ENCODE measurements around the gene TLX2. TPM values are rescaled to one million over a fixed set of nuclear protein-coding genes. Genes with fewer than 3 reads are reported as not detected.

Gene TLX2
- total RNA-seq, 1 donor from 2014 or later: not detected

DNA sequence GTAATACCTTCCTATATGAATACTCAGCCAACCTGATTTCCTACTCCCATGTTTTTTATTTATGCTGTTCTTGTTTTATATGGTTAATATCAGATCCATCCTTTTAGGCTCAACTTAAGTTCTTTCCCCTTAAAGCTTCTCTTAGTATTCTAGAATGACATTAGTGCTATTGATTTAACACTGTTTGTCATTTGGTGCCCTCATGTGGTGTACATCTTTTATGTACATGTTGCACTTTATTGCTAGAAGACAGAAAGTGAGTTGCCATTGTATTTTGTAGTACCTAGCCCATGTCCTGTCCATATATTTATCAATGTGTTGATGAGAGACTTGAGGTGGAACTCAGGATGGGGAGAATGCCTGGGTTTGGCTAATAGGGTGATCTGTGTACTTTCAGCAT, 18.0 kb downstream of the TLX2 start:
- Mint-ChIP-seq H3K4me3 (peak overlapping the region; percentile 50), H3K36me3 (peaks cover 20% of the 10 kb centered on the region), H3K27ac (no peak overlapping the region), H3K4me1 (peaks cover 29% of the 10 kb centered on the region), H3K9me3 (no peaks in the 10 kb centered on the region), H3K27me3 (ENCODE audit: insufficient read depth, low read depth) (peaks cover 7% of the 10 kb centered on the region)
- TF ChIP-seq EZH2 (IDR thresholded peaks at IDR 0.05): no peak
- TF ChIP-seq, protein P1, sequence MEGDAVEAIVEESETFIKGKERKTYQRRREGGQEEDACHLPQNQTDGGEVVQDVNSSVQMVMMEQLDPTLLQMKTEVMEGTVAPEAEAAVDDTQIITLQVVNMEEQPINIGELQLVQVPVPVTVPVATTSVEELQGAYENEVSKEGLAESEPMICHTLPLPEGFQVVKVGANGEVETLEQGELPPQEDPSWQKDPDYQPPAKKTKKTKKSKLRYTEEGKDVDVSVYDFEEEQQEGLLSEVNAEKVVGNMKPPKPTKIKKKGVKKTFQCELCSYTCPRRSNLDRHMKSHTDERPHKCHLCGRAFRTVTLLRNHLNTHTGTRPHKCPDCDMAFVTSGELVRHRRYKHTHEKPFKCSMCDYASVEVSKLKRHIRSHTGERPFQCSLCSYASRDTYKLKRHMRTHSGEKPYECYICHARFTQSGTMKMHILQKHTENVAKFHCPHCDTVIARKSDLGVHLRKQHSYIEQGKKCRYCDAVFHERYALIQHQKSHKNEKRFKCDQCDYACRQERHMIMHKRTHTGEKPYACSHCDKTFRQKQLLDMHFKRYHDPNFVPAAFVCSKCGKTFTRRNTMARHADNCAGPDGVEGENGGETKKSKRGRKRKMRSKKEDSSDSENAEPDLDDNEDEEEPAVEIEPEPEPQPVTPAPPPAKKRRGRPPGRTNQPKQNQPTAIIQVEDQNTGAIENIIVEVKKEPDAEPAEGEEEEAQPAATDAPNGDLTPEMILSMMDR (IDR thresholded peaks at IDR 0.05): no peak
- Histone ChIP-seq H4K20me1 (ENCODE audit: low read depth) (no peaks in the 10 kb centered on the region), H3K9me3 (ENCODE audit: low read depth) (no peaks in the 10 kb centered on the region), H3F3A (ENCODE audit: low read depth) (peaks cover 12% of the 10 kb centered on the region), H3K27ac (no peak overlapping the region), H3K79me2 (ENCODE audit: low read depth) (peaks cover 35% of the 10 kb centered on the region), H3K4me2 (no peak overlapping the region), H3K9ac (no peak overlapping the region), H3K36me3 (no peaks in the 10 kb centered on the region), H3K4me3 (no peak overlapping the region), H3K4me1 (peaks cover 16% of the 10 kb centered on the region), H3K27me3 (no peaks in the 10 kb centered on the region), H2AFZ (replicated peaks) (no peak overlapping the region)
- no peak for DNase-seq (ENCODE audit: low spot score)

DNA sequence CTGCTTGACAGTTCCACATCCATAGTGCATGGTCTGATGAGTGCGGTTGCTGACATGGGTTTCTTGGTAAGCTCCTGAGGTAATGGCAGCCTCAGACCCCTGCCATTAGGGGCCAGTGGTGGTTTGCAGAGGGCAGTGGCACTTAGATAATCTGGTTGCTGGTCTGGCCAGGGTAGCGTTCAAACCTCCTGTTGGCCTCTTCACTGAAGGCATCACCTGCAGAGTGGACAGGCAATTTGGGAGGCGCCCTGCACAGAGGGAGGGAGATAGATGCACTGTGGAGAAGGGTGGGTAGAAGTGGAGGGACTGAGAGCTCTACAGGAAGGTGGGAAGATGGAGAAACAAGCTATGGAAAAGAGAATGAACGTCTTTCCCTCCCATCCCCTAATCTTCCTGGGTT, 19.2 kb downstream of the TLX2 start:
- Mint-ChIP-seq H3K4me1 (peaks cover 23% of the 10 kb centered on the region), H3K4me3 (peak overlapping the region; percentile 24), H3K27me3 (ENCODE audit: insufficient read depth, low read depth) (peaks cover 7% of the 10 kb centered on the region), H3K36me3 (peaks cover 16% of the 10 kb centered on the region), H3K9me3 (no peaks in the 10 kb centered on the region), H3K27ac (no peak overlapping the region)
- Histone ChIP-seq H3K4me1 (peaks cover 14% of the 10 kb centered on the region), H2AFZ (replicated peaks) (no peak overlapping the region), H4K20me1 (ENCODE audit: low read depth) (no peaks in the 10 kb centered on the region), H3K27ac (no peak overlapping the region), H3F3A (ENCODE audit: low read depth) (peaks cover 12% of the 10 kb centered on the region), H3K4me3 (no peak overlapping the region), H3K36me3 (no peaks in the 10 kb centered on the region), H3K9ac (no peak overlapping the region), H3K4me2 (no peak overlapping the region), H3K79me2 (ENCODE audit: low read depth) (peaks cover 26% of the 10 kb centered on the region), H3K9me3 (ENCODE audit: low read depth) (no peaks in the 10 kb centered on the region), H3K27me3 (no peaks in the 10 kb centered on the region)
- TF ChIP-seq EZH2 (IDR thresholded peaks at IDR 0.05) (no peak), EZH2phosphoT487 (IDR thresholded peaks at IDR 0.05) (no peak)
- TF ChIP-seq, protein P1 (IDR thresholded peaks at IDR 0.05): no peak
- no peak for DNase-seq (ENCODE audit: low spot score)

DNA sequence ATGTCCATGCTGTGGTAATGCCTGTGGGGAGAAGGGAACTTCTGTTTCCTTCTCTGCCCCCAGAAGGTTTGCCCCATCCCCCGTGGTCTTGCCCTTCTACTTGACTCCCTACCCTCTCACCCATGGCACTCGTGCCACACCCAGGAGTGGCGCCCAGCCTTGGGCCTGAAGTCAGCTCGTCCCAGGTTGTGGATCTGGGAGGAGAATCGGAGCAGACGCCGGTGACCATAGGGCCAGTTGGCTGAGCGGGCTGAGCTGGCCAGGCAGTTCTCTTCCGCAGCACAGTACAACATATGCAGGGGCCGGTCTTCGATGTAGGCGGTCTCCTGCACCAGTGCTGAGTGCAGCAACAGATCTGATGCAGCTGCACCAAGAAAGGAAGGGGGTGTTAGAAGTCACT, 20.2 kb downstream of the TLX2 start:
- H3K9me3 ChIP-seq (ENCODE audit: low read depth): no peaks in the 10 kb centered on the region
- H3K9ac ChIP-seq: no peak overlapping the region
- H4K20me1 ChIP-seq (ENCODE audit: low read depth): no peaks in the 10 kb centered on the region
- peaks cover 8% of the 10 kb centered on the region for H3K27me3 Mint-ChIP-seq (ENCODE audit: insufficient read depth, low read depth)
- peaks cover 16% of the 10 kb centered on the region for H3K36me3 Mint-ChIP-seq
- peaks cover 12% of the 10 kb centered on the region for H3F3A ChIP-seq (ENCODE audit: low read depth)
- H3K36me3 ChIP-seq: no peaks in the 10 kb centered on the region
- H3K27ac Mint-ChIP-seq: no peak overlapping the region
- no peak overlapping the region for H3K4me3 Mint-ChIP-seq
- TF ChIP-seq EZH2 (IDR thresholded peaks at IDR 0.05): no peak
- TF ChIP-seq, protein P1 (IDR thresholded peaks at IDR 0.05): no peak
- no peak overlapping the region for H3K4me2 ChIP-seq
- peaks cover 17% of the 10 kb centered on the region for H3K79me2 ChIP-seq (ENCODE audit: low read depth)
- no peak overlapping the region for H2AFZ ChIP-seq (replicated peaks)
- H3K4me1 ChIP-seq: peaks cover 10% of the 10 kb centered on the region
- no peaks in the 10 kb centered on the region for H3K27me3 ChIP-seq
- no peak overlapping the region for H3K4me3 ChIP-seq
- H3K27ac ChIP-seq: no peak overlapping the region
- DNase-seq (ENCODE audit: low spot score): no peak
- H3K9me3 Mint-ChIP-seq: no peaks in the 10 kb centered on the region
- H3K4me1 Mint-ChIP-seq: peaks cover 17% of the 10 kb centered on the region
